GM19463 (cell line): ENCODE measurements around the gene SLC35F1.
A peak's percentile ranks its signal among the peaks of the same experiment; 100 is the strongest.
"Not testable (repeated sequence)": the region's sequence is repeated elsewhere in the genome, so short reads cannot be mapped to it uniquely, and the experiment has no call there.

Experiments
- ATAC-seq: cut with Tn5 transposase; IDR thresholded peaks from one replicate; pipeline ENCODE4 v1.9.1; 2021; ENCODE audit warnings: mild to moderate bottlenecking, moderate library complexity; ENCODE audit not compliant: unreplicated experiment

The SLC35F1 gene

GRCh38 chr6:117989086-117989485 lies 82.0 kb downstream of the SLC35F1 start:
- no peak for ATAC-seq

GRCh38 chr6:117990151-117990550 lies 83.1 kb downstream of the SLC35F1 start:
- ATAC-seq = no peak

DNA sequence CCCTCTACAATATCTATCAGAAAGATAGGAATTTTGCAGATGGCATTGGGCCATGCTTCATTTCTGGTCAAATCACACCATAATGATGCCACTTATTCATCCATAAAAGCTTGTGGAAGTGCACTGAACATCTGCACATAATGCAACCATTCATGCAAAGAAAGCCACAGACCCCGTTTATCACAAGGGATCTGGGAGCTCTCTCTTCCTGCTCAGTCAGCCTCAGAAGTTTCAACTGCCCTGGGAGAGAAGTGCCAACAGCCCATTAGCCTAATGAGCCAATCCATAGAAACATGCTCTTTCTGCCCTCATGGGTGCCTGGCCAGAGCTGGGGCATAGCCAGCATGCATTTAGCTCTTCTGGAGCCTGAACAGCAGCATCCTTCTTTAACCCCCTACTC lies 85.8 kb downstream of the SLC35F1 start:
- ATAC-seq = no peak

DNA sequence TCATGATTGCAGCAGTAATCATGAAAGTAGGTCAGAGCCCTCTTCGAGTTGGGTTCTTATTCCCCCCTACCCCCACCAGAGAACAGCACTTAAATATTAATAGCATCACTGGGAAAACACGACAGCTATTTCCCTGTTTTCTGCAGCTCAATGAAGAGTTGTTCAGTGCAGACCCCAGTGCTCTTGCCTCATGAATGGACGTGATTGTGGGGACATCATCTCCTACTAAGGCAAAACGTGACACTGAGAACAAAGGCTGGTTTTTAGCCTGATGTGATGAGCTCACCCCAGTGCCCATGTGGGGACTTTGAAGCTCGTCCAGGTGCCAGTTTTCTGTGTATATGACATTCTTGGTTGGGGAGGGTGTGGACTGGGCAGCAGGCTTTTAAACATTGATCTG lies 105.9 kb downstream of the SLC35F1 start:
- no peak for ATAC-seq

DNA sequence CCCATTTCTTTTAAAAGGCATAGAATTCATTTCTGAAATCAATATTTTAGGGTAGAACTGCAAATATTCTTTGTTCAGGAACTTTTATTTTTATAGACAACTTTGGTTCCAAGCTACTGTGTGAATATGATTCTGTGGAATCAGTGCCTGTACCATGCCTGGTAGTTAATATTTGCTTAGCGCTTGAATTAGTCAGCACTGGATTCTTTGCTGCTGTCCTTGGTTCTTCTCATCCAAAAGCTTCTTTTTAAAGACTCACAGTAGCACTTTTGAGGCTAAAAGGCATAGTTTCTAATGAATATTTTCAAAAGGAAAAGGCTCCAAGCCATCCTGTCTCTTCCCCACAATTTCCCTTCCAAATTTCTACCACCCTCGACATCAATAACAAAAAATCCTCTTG lies 109.5 kb downstream of the SLC35F1 start:
- no peak for ATAC-seq

DNA sequence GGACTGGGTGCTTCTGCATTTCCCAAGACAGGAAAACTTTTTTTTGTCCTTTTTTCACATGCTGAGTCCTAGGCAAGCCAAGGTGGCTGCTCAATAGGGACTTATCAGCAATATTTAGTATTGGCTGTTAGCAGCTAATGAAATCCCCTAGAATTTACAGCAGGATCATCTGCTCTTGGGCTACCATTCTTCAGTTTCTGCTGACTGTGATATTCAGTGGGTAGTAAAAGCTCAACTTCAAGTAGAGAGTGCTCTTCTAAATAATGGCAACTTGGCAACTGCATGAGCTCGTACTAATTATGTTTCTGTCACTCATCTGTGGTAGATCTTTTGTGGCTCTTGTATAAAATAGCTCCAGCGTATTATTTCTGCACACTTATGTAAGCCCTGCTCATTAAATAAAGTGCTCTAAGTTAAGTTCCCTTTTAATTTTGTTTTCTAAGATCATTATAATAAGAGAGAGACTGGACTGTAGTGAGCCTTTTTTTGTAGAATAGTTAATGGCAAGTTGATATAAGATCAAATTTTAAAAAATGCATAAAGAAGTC lies 110.3 kb downstream of the SLC35F1 start:
- ATAC-seq = no peak

GRCh38 chr6:118023771-118024170 lies 116.7 kb downstream of the SLC35F1 start:
- ATAC-seq = no peak

- ATAC-seq = no peak
Observed at GRCh38 chr6:118029967-118030366, 122.9 kb downstream of the SLC35F1 start.

GRCh38 chr6:118037479-118037878 lies 130.4 kb downstream of the SLC35F1 start:
- ATAC-seq = not testable (repeated sequence)

- peak; percentile 48 for ATAC-seq
Observed at GRCh38 chr6:118042855-118043254, 135.8 kb downstream of the SLC35F1 start.

DNA sequence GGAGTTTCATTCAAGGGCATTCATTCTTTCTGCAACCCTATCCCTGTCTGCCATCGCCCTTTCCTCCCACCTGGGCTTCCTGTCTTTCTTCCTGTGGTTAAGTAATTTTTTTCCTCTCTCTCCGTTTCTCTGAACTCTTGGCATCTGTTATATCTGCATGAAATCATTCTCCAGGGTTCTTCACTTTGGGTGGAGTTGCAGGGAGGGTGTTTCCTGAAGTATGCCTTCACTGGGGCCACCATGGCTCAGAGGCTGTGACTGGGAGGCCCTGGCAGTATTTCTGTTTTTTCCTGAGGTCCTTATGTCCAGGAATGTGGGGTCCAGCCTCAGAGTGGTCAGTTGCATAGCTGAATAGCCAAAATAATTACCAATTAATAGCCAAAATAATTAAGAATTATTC lies 137.2 kb downstream of the SLC35F1 start:
- ATAC-seq = no peak

DNA sequence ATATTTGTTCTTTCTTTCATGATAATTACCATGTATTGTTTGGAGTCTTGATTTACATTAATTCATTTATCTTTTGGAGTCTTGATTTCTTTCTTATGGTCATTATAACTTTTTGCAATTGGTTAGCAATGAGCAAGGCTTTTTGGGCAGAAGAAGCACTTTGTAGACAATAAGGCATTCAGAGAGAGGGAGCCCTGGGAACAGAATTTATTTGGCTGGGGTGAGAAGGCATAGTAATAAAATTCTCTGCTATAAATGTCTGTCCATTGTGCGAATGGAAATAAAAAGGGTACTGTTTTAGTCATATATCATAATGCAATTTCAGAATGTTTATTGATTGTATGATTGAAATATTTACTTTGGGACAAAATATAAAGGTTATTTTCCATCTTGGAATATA lies 147.0 kb downstream of the SLC35F1 start:
- no peak for ATAC-seq

GRCh38 chr6:118061666-118062065 lies 154.6 kb downstream of the SLC35F1 start:
- no peak for ATAC-seq

GRCh38 chr6:118080547-118080946 lies 173.5 kb downstream of the SLC35F1 start:
- no peak for ATAC-seq

DNA sequence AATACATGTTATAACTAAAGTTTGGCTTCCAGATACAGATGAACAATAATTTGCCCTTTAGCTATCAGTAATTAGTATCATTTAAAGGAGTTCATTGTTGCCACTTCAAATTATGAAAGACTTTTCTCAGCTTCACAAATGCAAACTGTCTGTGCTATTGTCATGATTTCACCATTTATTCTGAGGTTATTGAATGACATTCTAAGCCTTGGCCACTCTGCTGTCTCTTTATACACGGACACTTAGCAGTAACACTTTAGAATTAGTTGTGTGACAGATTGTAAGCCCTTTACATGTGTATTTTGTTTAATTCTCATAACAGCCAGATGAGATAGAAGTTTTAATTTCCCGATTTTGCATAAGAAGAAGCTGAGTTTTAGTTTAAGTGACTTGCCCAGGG lies 176.6 kb downstream of the SLC35F1 start:
- no peak for ATAC-seq

GRCh38 chr6:118085665-118086064 lies 178.6 kb downstream of the SLC35F1 start:
- ATAC-seq = no peak

DNA sequence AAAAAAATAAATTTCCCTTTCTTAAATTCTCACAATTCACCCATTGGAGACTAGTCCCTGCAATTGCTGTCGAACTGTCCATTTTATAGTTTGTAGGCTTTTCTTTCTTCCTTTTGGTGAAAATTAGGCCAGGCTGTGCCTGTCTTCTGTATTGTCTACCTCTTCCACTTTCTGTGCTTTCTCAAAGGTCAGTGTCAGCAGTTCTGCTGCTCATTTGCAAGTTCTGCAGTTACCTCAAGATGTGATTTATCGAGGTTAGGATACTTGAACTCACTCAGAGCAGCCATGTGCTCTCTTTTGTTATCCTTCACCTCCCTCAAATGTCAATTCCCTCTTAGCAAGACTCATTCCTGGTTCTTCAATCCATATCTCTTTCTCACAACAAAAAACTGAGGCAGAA lies 179.1 kb downstream of the SLC35F1 start:
- no peak for ATAC-seq

DNA sequence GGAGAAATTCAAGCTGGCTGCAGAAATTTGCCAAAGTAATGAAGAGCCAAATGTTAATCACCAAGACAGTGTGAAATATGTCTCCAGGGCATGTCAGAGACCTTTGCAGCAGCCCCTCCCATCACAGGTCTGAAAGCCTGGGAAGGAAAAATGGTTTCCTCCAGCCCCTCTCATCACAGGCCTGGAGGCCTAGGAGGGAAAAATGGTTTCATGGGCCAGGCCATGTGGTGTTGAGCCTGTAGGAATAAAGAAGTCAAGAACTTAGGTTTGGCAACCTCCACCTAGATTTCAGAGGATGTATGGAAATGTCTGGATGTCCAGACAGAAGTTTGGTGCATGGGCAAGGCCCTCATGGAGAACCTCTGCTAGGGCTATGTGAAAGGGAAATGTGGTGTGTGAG lies 185.0 kb downstream of the SLC35F1 start:
- ATAC-seq = no peak

- no peak for ATAC-seq
Observed at GRCh38 chr6:118097576-118097975, 190.5 kb downstream of the SLC35F1 start.

DNA sequence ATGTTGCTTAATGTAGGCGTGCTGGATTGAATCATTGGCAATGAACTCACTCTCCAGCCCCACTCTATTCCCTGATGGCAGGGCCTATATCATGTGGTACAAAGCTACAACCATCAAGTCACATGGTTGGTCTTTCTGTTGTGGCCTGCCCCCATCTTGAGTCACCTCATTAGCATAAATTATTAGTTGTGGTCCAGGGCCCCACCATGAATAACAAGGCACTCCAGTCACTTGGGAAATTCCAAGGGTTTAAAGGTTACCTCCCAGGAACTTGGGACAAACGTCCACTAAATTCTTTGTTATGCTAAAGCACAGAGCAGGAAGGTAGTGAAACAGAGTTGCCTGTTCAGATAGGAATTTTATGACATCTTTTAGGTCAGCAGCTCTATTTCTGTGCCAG lies 193.7 kb downstream of the SLC35F1 start:
- ATAC-seq = no peak

DNA sequence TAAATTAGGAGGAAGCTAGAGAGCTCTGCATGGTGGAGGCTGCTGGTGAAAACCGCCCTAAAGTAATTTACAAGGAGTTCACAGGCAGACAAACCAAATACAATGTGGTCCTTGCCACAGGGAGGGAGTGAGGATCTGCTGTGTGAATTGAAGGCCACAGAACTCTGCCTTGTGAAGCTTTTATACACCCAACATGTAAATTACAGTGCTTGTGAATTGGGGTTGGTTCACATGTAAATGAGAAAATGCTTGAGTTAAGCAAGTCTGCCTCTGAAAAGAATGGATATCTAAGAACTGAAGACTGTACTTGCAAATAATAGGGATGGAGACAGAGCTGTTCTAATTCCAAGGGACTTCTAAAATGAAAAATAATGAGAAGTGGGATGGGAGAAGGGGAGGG lies 194.2 kb downstream of the SLC35F1 start:
- no peak for ATAC-seq

DNA sequence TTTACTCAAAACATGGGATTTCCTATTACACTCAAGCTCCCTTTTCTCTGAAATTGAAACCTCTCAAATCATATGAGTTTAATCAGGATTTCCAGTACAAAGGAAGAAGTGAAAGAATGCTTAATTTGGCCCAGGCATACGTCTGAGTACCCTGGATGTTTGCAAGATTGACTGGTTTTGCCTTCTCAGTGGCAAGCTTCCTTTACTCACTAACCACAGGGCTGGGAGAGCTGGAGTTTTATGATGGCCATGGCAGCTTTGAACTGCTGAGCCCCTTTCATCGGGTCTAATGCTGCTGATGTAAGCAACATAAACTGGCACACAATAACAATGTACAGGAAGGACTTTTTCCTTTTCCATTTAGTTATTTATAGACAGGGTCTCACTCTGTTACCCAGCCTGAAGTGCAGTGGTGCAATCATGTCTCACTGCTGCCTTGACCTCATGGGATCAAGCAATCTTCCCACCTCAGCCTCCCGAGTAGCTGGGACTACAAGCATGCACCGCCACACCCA lies 194.8 kb downstream of the SLC35F1 start:
- no peak for ATAC-seq

DNA sequence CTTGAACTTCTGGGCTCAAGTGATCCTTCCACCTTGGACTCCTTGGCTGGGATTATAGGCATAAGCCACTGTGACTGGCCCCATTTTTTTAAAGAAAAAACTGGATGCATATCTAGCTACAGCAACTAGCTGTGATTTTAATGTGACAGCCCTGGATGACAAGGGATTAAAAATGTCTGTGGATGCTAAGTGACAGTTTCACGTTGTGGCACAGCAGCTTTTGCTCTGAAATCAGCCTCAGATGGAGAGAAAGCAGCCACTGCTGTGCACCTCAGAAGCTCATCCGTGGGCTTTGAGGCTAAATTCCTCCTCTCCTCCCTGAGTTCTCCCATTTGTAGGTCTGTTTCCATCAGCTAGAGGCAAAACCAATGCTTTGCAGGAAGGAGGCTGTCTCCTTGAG lies 195.3 kb downstream of the SLC35F1 start:
- ATAC-seq = no peak
